Lower leg skin (tissue), 4 donors: ENCODE data around the gene NT5DC2. TPM values are rescaled to one million over a fixed set of nuclear protein-coding genes. Genes with fewer than 3 reads are reported as not detected.

ENCODE experiments used
- DNase-seq, 2 donors: peaks; one replicate each; pipeline ENCODE4 v3.0.0-alpha.2; 2019; ENCODE audit warnings: low spot score in 2 of 2
- H3K4me3 ChIP-seq: fragments of 200-600 bp; sonication (generic); 2 replicates; pipeline ENCODE4 v1.5.1; 2017; ENCODE audit warnings: mild to moderate bottlenecking, low read depth; ENCODE audit not compliant: poor library complexity, severe bottlenecking
- POLR2A ChIP-seq, 2 donors: fragments of 450-650 bp; IDR thresholded peaks; one replicate each; pipeline ENCODE4 v1.6.1; 2016 to 2017; ENCODE audit warnings: antibody characterized with exemption in 2 of 2, mild to moderate bottlenecking in 1 of 2, moderate library complexity in 1 of 2
- WGBS, 2 donors: methylation state at CpG; one replicate each; pipeline ENCODE4 v1.1.5; 2018; 5-methylcytosine and 5-hydroxymethylcytosine counted together
- intact Hi-C: fragments of 100-400 bp; cut with DNase I; formaldehyde crosslinking; loops from one replicate; pipeline ENCODE4 v1.15.0; 2023; ENCODE audit warnings: low total_unique reads
- total RNA-seq, 4 donors: library from RNA; depleted of rRNA; stranded (reverse); fragments of >200 nt; gene quantifications; one replicate each; pipeline ENCODE4 v1.1.0, GENCODE V29; 2016
- TF ChIP-seq, protein P1 (sequence below), 3 donors: fragments of 450-650 bp; IDR thresholded peaks; one replicate each; pipeline ENCODE4 v1.5.1; 2016; ENCODE audit warnings: antibody characterized with exemption in 3 of 3, mild to moderate bottlenecking in 3 of 3, moderate library complexity in 2 of 3

The NT5DC2 gene
- total RNA-seq, 4 donors from 2014 or later, result 40.3 to 61.4 (median 48.0) TPM

DNA sequence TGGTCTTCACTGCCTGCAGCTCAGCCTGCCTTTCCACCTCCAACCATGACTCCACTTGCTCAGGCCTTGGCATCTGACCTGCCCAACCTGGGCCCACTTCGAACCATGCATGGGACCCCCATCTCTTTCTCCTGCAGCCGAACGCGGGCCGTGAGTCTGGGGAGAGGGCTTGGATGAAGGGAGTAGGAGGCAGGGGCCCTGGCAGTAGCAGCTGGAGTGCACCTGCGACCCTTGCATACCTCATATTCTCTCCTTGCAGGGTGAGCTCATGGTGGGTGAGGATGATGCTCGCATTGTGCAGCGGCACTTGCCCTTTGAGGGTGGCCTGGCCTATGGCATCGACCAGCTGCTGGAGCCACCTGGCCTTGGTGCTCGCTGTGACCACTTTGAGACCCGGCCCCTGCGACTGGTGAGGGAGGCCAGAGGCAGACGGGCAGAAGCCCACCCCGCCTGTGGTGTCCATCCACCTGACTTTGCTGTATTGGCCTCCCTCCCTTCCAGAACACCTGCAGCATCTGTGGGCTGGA lies 13.5 kb downstream of the NT5DC2 start:
- no peak for TF ChIP-seq POLR2A (IDR thresholded peaks at IDR 0.05)
- TF ChIP-seq, protein P1, sequence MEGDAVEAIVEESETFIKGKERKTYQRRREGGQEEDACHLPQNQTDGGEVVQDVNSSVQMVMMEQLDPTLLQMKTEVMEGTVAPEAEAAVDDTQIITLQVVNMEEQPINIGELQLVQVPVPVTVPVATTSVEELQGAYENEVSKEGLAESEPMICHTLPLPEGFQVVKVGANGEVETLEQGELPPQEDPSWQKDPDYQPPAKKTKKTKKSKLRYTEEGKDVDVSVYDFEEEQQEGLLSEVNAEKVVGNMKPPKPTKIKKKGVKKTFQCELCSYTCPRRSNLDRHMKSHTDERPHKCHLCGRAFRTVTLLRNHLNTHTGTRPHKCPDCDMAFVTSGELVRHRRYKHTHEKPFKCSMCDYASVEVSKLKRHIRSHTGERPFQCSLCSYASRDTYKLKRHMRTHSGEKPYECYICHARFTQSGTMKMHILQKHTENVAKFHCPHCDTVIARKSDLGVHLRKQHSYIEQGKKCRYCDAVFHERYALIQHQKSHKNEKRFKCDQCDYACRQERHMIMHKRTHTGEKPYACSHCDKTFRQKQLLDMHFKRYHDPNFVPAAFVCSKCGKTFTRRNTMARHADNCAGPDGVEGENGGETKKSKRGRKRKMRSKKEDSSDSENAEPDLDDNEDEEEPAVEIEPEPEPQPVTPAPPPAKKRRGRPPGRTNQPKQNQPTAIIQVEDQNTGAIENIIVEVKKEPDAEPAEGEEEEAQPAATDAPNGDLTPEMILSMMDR (IDR thresholded peaks at IDR 0.05), result no peak
- intact Hi-C loops, result no loop called here
- H3K4me3 ChIP-seq, result no peak overlapping the region
- no peak for DNase-seq
- 93% methylated on average over 13 of the region's 14 CpGs for WGBS, 2 donors

DNA sequence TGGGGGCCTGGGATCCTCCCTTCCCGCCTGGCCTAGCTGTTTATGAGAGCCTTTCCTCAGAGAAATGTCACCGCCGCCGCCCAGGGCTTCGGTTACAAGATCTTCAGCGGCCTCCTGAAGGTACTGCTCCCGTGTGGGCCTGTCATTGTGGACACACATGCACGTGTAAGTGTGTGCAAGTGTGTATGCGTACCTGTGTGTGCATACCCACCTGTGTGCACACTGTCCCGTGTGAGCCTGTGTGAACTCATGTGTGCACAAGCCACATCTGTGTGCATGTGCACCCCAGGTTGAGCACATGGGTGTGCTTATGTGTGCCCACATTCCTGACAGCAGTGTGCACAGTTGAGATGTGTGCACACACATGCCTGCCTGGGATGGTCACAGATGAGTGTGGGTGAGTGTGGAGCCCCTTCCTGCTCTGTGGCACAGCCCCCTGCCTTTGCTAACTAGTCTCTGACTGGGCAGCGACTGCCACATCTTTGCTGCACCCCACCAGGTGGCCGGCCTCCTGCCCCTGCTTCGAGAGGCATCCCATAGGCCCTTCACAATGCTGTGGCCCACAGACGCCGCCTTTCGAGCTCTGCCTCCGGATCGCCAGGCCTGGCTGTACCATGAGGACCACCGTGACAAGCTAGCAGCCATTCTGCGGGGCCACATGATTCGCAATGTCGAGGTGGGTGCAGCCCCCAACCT lies 14.1 kb downstream of the NT5DC2 start:
- no peak overlapping the region for H3K4me3 ChIP-seq
- 86 to 93% methylated on average over 20 to 21 of the region's 22 CpGs for WGBS, 2 donors
- TF ChIP-seq, protein P1 (IDR thresholded peaks at IDR 0.05), result no peak
- no peak for TF ChIP-seq POLR2A (IDR thresholded peaks at IDR 0.05)
- intact Hi-C loops, result no loop called here
- DNase-seq, result no peak

DNA sequence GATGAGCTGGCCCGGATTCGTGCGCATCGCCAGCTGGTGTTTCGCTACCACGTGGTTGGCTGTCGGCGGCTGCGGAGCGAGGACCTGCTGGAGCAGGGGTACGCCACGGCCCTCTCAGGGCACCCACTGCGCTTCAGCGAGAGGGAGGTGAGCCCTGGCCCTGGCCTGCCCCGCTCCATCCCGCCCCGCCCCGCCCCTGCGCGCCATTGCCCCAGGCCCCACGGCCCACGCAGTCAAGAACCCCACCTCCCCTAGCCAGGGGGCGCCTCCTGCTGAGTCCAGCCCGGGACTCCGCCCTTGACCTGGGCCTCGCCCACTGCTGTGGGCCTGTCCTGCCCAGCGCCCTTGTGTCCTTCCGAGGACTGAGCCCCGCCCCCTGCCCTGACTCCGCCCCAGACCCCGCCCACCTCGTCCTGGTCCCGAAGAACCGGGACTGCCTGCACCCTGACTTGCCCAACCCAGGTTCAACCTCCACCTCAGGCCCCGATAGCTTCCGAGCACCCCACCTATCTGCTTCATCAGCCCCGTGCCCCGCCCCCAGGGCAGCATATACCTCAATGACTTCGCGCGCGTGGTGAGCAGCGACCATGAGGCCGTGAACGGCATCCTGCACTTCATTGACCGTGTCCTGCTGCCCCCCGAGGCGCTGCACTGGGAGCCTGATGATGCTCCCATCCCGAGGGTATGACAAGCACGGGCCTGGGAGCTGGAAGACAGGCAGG lies 14.8 kb downstream of the NT5DC2 start:
- no peak for DNase-seq
- intact Hi-C loops, result no loop called here
- WGBS, 2 donors, result 40 to 51% methylated on average over 19 to 30 of the region's 50 CpGs
- H3K4me3 ChIP-seq, result no peak overlapping the region
- TF ChIP-seq POLR2A (IDR thresholded peaks at IDR 0.05), result no peak
- TF ChIP-seq, protein P1 (IDR thresholded peaks at IDR 0.05), result no peak

DNA sequence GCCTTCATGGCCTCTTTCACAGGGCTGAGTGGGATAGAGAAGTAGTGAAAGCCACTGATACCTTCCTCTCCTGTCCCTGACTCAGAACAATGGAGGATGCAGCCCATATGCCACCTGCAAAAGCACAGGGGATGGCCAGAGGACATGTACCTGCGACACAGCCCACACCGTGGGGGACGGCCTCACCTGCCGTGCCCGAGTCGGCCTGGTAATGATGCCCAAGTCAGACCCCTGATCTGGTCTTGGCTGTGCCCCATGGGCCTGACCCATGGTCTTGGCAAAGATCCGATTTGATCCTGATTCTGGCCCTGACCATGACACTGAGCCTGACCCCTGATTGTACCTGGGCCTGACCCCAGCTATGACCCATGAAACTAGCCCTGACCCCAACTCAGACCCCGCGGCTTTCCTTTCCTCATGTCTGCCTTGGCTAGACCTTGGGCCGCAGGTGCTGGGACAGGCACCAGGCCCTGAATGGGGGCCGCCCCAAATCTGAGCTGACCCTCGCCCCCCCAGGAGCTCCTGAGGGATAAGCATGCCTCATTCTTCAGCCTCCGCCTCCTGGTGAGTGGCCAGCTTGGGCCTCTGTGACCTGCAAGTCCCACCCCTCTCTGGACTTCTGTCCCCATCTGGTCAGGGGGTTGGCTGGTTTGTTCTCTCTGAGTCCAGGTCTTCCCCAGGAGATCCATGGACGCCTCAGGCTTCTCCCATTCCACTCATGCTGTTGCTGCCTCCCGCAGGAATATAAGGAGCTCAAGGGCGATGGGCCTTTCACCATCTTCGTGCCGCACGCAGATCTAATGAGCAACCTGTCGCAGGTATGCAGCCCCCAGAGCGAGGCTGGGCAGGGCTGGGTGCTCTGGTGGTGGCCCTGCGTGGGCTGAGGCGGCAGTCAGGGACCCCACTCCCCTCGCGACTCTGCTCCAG lies 15.6 kb downstream of the NT5DC2 start:
- intact Hi-C loops, result no loop called here
- no peak overlapping the region for H3K4me3 ChIP-seq
- no peak for DNase-seq
- no peak for TF ChIP-seq POLR2A (IDR thresholded peaks at IDR 0.05)
- TF ChIP-seq, protein P1 (IDR thresholded peaks at IDR 0.05), result no peak
- WGBS, 2 donors, result 88 to 94% methylated on average over 17 to 19 of the region's 25 CpGs

DNA sequence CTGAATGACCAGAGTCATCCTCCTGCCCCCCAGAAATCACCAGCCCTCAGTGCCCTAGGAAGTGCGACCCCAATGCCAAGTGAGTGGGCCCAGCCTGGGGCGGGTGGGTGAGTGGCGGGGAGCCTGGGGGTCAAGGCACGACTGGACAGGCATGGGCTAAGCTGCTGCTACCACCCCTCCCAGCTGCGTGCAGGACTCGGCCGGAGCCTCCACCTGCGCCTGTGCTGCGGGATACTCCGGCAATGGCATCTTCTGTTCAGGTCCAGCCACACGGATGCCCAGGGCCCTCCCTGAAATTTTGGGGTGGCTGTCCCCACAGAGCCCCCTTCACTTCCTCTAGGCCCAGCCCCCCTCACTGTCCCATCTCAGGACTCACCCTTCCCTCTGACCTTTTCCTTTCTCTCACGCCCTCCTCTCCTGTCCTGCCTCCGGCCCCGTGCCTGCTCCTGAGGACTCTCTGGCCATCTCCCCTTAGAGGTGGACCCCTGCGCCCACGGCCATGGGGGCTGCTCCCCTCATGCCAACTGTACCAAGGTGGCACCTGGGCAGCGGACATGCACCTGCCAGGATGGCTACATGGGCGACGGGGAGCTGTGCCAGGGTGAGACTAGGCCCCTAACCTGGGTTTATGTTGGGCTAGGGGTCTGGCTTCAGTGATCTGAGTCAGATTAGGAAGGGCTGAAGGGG lies 17.0 kb downstream of the NT5DC2 start:
- no peak overlapping the region for H3K4me3 ChIP-seq
- 94 to 95% methylated on average over 15 to 17 of the region's 19 CpGs for WGBS, 2 donors
- intact Hi-C loops, result no loop called here
- no peak for DNase-seq
- TF ChIP-seq, protein P1 (IDR thresholded peaks at IDR 0.05), result no peak
- TF ChIP-seq POLR2A (IDR thresholded peaks at IDR 0.05), result no peak
